H1 (cell line): ENCODE measurements around the gene TNS3. TPM values are rescaled to one million over a fixed set of nuclear protein-coding genes. Genes with fewer than 3 reads are reported as not detected.

ENCODE experiments used
- CTCF ChIA-PET: fragments of 300-600 bp; sonication (Branson Sonifier 250); formaldehyde crosslinking; loops from one replicate; lab custom pipeline; 2021; ENCODE audit not compliant: partially characterized antibody; lab: Charles Lee
- POLR2A ChIA-PET: fragments of 300-600 bp; sonication (Branson Sonifier 250); formaldehyde crosslinking; loops from one replicate; lab custom pipeline; 2021; ENCODE audit warnings: inconsistent platforms; ENCODE audit not compliant: partially characterized antibody; lab: Charles Lee
- DNase-seq, 2 experiments: peaks; one replicate each; pipeline versions ENCODE4 v3.0.0 to v3.0.0-alpha.2; 2010 to 2022; ENCODE audit warnings: low spot score in 2 of 2, low read depth in 1 of 2, mixed read lengths in 1 of 2
- FAIRE-seq: peaks from 2 replicates; lab custom pipeline; 2011; peaks lifted over from hg19 to GRCh38; lab: Jason Lieb, UNC
- H2AFZ ChIP-seq: 2 replicates; pipeline ENCODE4 v1.8.1; 2012; ENCODE audit warnings: low read length, inconsistent platforms
- H2AK5ac ChIP-seq: 2 replicates; pipeline ENCODE4 v1.6.1; 2013; ENCODE audit warnings: low read depth, low read length
- H2BK120ac ChIP-seq: replicated peaks from 2 replicates; pipeline ENCODE3; 2013; ENCODE audit warnings: low read depth, low read length, inconsistent platforms
- H2BK12ac ChIP-seq: 2 replicates; pipeline ENCODE4 v1.6.1; 2013; ENCODE audit warnings: low read depth, low read length
- H2BK15ac ChIP-seq: 2 replicates; pipeline ENCODE4 v1.6.1; 2013; ENCODE audit warnings: low read length
- H2BK20ac ChIP-seq: 2 replicates; pipeline ENCODE4 v1.6.1; 2013; ENCODE audit warnings: low read length
- H2BK5ac ChIP-seq: 2 replicates; pipeline ENCODE4 v1.6.1; 2013; ENCODE audit warnings: low read depth, low read length
- H3K14ac ChIP-seq: 2 replicates; pipeline ENCODE4 v1.6.1; 2013; ENCODE audit warnings: inconsistent platforms; ENCODE audit not compliant: insufficient read length
- H3K18ac ChIP-seq: 2 replicates; pipeline ENCODE4 v1.6.1; 2013; ENCODE audit warnings: low read length; ENCODE audit errors: extremely low read depth
- H3K23ac ChIP-seq: 2 replicates; pipeline ENCODE4 v1.6.1; 2013; ENCODE audit warnings: inconsistent platforms; ENCODE audit not compliant: insufficient read length
- H3K23me2 ChIP-seq: 2 replicates; pipeline ENCODE4 v1.6.1; 2013; ENCODE audit warnings: low read depth, low read length
- H3K27ac ChIP-seq: 2 replicates; pipeline ENCODE4 v1.6.1; 2011; ENCODE audit warnings: low read depth, low read length, inconsistent platforms
- H3K27me3 ChIP-seq, 4 experiments: replicated peaks in 1 of 4; 1 replicate in 1 of 4; 2 replicates in 3 of 4; pipeline versions ENCODE4 v1.6.1 to v1.8.1; 2011 to 2013; ENCODE audit warnings: low read length in 3 of 4, mild to moderate bottlenecking in 3 of 4, inconsistent platforms in 2 of 4, mixed read lengths in 2 of 4, moderate library complexity in 1 of 4; ENCODE audit not compliant: control insufficient read depth in 3 of 4, insufficient read depth in 3 of 4; ENCODE audit errors: extremely low read depth in 1 of 4
- H3K36me3 ChIP-seq, 4 experiments: 2 replicates each; pipeline versions ENCODE4 v1.6.1 to v1.8.1; 2011 to 2013; ENCODE audit warnings: mild to moderate bottlenecking in 4 of 4, low read length in 3 of 4, moderate library complexity in 2 of 4, control low read depth in 1 of 4, inconsistent platforms in 1 of 4; ENCODE audit not compliant: insufficient read depth in 4 of 4, control insufficient read depth in 2 of 4
- H3K4ac ChIP-seq: replicated peaks from 2 replicates; pipeline ENCODE3; 2013; ENCODE audit warnings: low read length, low read depth, mixed read lengths, inconsistent platforms; ENCODE audit not compliant: insufficient read length
- H3K4me1 ChIP-seq, 4 experiments: replicated peaks in 1 of 4; 1 replicate in 1 of 4; 2 replicates in 3 of 4; pipeline versions ENCODE4 v1.6.1 to v1.8.1; 2011 to 2013; ENCODE audit warnings: low read length in 3 of 4, inconsistent platforms in 2 of 4, mixed read lengths in 1 of 4; ENCODE audit not compliant: insufficient read depth in 4 of 4, control insufficient read depth in 3 of 4
- H3K4me2 ChIP-seq, 2 experiments: 2 replicates each; pipeline versions ENCODE4 v1.6.1 to v1.8.1; 2011 to 2013; ENCODE audit warnings: low read depth in 2 of 2, low read length in 2 of 2, control low read depth in 1 of 2, inconsistent platforms in 1 of 2, mild to moderate bottlenecking in 1 of 2; ENCODE audit not compliant: insufficient read depth in 1 of 2
- H3K4me3 ChIP-seq, 4 experiments: fragments of 200-600, 300-600 bp in 1 of 4; sonication (generic), shearing (Covaris generic), sonication (Bioruptor Twin) in 1 of 4; 2 replicates each; pipeline versions ENCODE4 v1.5.1 to v1.8.1; 2011 to 2016; ENCODE audit warnings: low read length in 4 of 4, low read depth in 3 of 4, control low read depth in 2 of 4, inconsistent platforms in 2 of 4, mild to moderate bottlenecking in 2 of 4, mixed read lengths in 1 of 4, moderate library complexity in 1 of 4; ENCODE audit not compliant: insufficient read depth in 2 of 4; ENCODE audit errors: extremely low read depth in 1 of 4
- H3K56ac ChIP-seq: replicated peaks from 2 replicates; pipeline ENCODE3; 2013; ENCODE audit warnings: low read depth, mild to moderate bottlenecking, mixed read lengths, low read length, inconsistent platforms; ENCODE audit not compliant: insufficient read length
- H3K79me1 ChIP-seq: 2 replicates; pipeline ENCODE4 v1.6.1; 2013; ENCODE audit warnings: low read depth, low read length, control low read depth
- H3K79me2 ChIP-seq, 2 experiments: 2 replicates each; pipeline versions ENCODE4 v1.6.1 to v1.8.1; 2012 to 2013; ENCODE audit warnings: low read length in 2 of 2, mild to moderate bottlenecking in 2 of 2, inconsistent platforms in 1 of 2; ENCODE audit not compliant: insufficient read depth in 2 of 2, control insufficient read depth in 1 of 2
- H3K9ac ChIP-seq, 4 experiments: replicated peaks in 1 of 4; 1 replicate in 1 of 4; 2 replicates in 3 of 4; pipeline versions ENCODE4 v1.6.1 to v1.8.1; 2011 to 2013; ENCODE audit warnings: low read depth in 3 of 4, low read length in 3 of 4, control low read depth in 2 of 4, mild to moderate bottlenecking in 2 of 4, moderate library complexity in 2 of 4, inconsistent platforms in 1 of 4; ENCODE audit errors: extremely low read depth in 1 of 4
- H3K9me3 ChIP-seq, 2 experiments: 2 replicates each; pipeline versions ENCODE4 v1.6.1 to v1.8.1; 2012 to 2013; ENCODE audit warnings: mild to moderate bottlenecking in 2 of 2, moderate library complexity in 2 of 2, control low read depth in 1 of 2, inconsistent platforms in 1 of 2, low read depth in 1 of 2, low read length in 1 of 2, mixed read lengths in 1 of 2; ENCODE audit not compliant: insufficient read depth in 2 of 2
- H4K20me1 ChIP-seq, 2 experiments: replicated peaks in 1 of 2; 2 replicates each; pipeline versions ENCODE3 to v1.8.1; 2011 to 2013; ENCODE audit warnings: inconsistent platforms in 2 of 2, low read length in 2 of 2, mild to moderate bottlenecking in 1 of 2; ENCODE audit not compliant: insufficient read depth in 2 of 2, control insufficient read depth in 1 of 2
- H4K5ac ChIP-seq: 2 replicates; pipeline ENCODE4 v1.6.1; 2013; ENCODE audit warnings: low read length, low read depth, mixed read lengths, inconsistent platforms; ENCODE audit not compliant: insufficient read length
- H4K8ac ChIP-seq: 2 replicates; pipeline ENCODE4 v1.8.0; 2013; ENCODE audit warnings: mild to moderate bottlenecking, moderate library complexity, low read length, inconsistent platforms; ENCODE audit not compliant: insufficient read depth; ENCODE audit errors: extremely low read depth
- H4K91ac ChIP-seq: replicated peaks from 2 replicates; pipeline ENCODE3; 2013; ENCODE audit warnings: low read length, mixed read lengths, inconsistent platforms; ENCODE audit not compliant: insufficient read length
- BRCA1 ChIP-seq: IDR thresholded peaks from 2 replicates; pipeline ENCODE4 v1.6.1; 2012; ENCODE audit warnings: low read depth, low read length, improper control_type of control experiment
- CHD2 ChIP-seq: IDR thresholded peaks from 2 replicates; pipeline ENCODE4 v1.6.1; 2012; ENCODE audit warnings: low read length, improper control_type of control experiment
- CREB1 ChIP-seq: IDR thresholded peaks from 2 replicates; pipeline ENCODE4 v1.6.1; 2012; ENCODE audit warnings: inconsistent platforms
- HDAC6 ChIP-seq: IDR thresholded peaks from one replicate; pipeline ENCODE4 v1.7.1; 2012; ENCODE audit warnings: low read depth, mild to moderate bottlenecking, inconsistent platforms, low read length, moderate library complexity
- KDM1A ChIP-seq: fragments of 200-600, 300-600 bp; sonication (generic); IDR thresholded peaks from 2 replicates; pipeline ENCODE4 v1.7.1; 2016; ENCODE audit warnings: mild to moderate bottlenecking, low read length, borderline replicate concordance
- KDM4A ChIP-seq: IDR thresholded peaks from one replicate; pipeline ENCODE4 v1.7.1; 2012; ENCODE audit warnings: low read depth, mild to moderate bottlenecking, moderate library complexity, low read length, inconsistent platforms; ENCODE audit not compliant: severe bottlenecking
- RFX5 ChIP-seq: IDR thresholded peaks from 2 replicates; pipeline ENCODE4 v1.6.1; 2011; ENCODE audit warnings: low read depth, low read length, improper control_type of control experiment, borderline replicate concordance
- SAP30 ChIP-seq: fragments of 300-600 bp; sonication (generic); IDR thresholded peaks from 2 replicates; pipeline ENCODE4 v1.7.1; 2012; ENCODE audit warnings: low read length, moderate library complexity, mild to moderate bottlenecking, inconsistent platforms; ENCODE audit not compliant: insufficient read depth, insufficient replicate concordance
- SP1 ChIP-seq: IDR thresholded peaks from 2 replicates; pipeline ENCODE4 v1.6.1; 2011; ENCODE audit warnings: low read depth, low read length
- SP2 ChIP-seq: IDR thresholded peaks from 2 replicates; pipeline ENCODE4 v1.6.1; 2012; ENCODE audit warnings: mild to moderate bottlenecking, low read length, inconsistent platforms
- TBP ChIP-seq: IDR thresholded peaks from 2 replicates; pipeline ENCODE4 v1.6.1; 2011; ENCODE audit warnings: low read depth, low read length, improper control_type of control experiment
- YY1 ChIP-seq: IDR thresholded peaks from 2 replicates; pipeline ENCODE4 v1.6.1; 2011; ENCODE audit warnings: low read depth, mild to moderate bottlenecking, low read length
- WGBS, 2 experiments: shearing (Covaris generic) in 1 of 2; methylation state at CpG; one replicate each; pipeline versions ENCODE4 v1.1.6 to v1.1.7; 2013 to 2015; ENCODE audit warnings: low lambda C conversion rate in 2 of 2, mixed read lengths in 2 of 2, inconsistent platforms in 1 of 2, low coverage in 1 of 2, missing lambda C conversion rate in 1 of 2; ENCODE audit not compliant: insufficient replicate concordance in 2 of 2, insufficient coverage in 1 of 2, insufficient read length in 1 of 2; ENCODE audit errors: extremely low coverage in 1 of 2, missing lambda C conversion rate in 1 of 2; 5-methylcytosine and 5-hydroxymethylcytosine counted together
- polyA plus RNA-seq, 7 experiments: library from polyadenylated mRNA; depleted of rRNA in 3 of 7; stranded (reverse) in 5 of 7; unstranded in 2 of 7; fragments of >200 nt in 5 of 7; fragments of 200-250 nt in 2 of 7; gene quantifications; 1 replicate in 5 of 7; 2 replicates in 1 of 7; 4 replicates in 1 of 7; pipeline versions ENCODE4 v1.2.1 to v1.2.3, GENCODE V29; 2011 to 2013; ENCODE audit warnings: missing spikeins in 2 of 7, mixed read lengths in 2 of 7
- total RNA-seq: library from RNA; stranded (reverse); fragmentation: NEBNext Ultra II Directional; extraction: Animal tissue kit (Norgen Biotek cat#: 25700); gene quantifications from 2 replicates; pipeline ENCODE4 v1.2.1, GENCODE V29; 2021

TNS3 gene
- total and polyA plus RNA-seq, 2 of the 8 experiments (the other 6 are each of a cell fraction or from before 2014, with no cell fraction given) = 11.9 to 24.2 TPM

DNA sequence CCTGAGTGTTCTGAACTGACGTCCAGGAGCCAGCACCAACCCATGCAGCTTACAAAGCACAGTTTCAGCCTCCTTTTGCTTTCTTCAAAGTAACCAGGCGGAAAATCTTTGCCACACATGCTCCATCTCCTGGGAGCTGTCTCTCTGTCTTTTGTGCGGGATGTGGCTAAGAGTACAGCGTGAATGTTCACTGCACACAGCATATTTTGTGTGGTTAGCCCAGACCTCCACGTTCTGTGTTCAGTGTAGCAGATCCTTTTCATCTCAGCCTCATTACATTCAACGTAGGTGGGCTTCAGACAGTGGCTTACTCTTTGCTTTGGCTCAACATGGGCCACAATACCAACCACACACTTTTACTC lies 200.8 kb downstream of the TNS3 start:
- H2BK20ac ChIP-seq = no peak overlapping the region
- H2BK15ac ChIP-seq = 0 out of 2 replicates have a peak overlapping the region, but pooled peaks have one; percentile 22
- no peak overlapping the region for H2AK5ac ChIP-seq
- H4K8ac ChIP-seq = no peak overlapping the region
- no peak overlapping the region for H2BK120ac ChIP-seq
- no peak overlapping the region; a peak in 1 of 8 replicates for H3K4me3 ChIP-seq
- no peak overlapping the region for H3K27ac ChIP-seq
- H3K9ac ChIP-seq = no peak overlapping the region
- no peak overlapping the region for H3K14ac ChIP-seq
- H4K5ac ChIP-seq = peak overlapping the region; percentile 1
- no peaks in the 10 kb centered on the region; the same call in 1 of the 2 replicates for H3K79me1 ChIP-seq
- peak overlapping the region; percentile 28; the same call in 1 of the 2 replicates for H2BK5ac ChIP-seq
- H3K23ac ChIP-seq = no peak overlapping the region
- no peak overlapping the region for H3K4ac ChIP-seq
- no peaks in the 10 kb centered on the region; a peak in 1 of 8 replicates for H3K36me3 ChIP-seq
- no peak overlapping the region; the same call in 1 of the 2 replicates for H2BK12ac ChIP-seq
- DNase-seq (no peak), FAIRE-seq (no peak)
- no peaks in the 10 kb centered on the region for H3K27me3 ChIP-seq
- peak overlapping the region; percentile 21; the same call in 1 of the 2 replicates for H3K18ac ChIP-seq
- no peak overlapping the region for H4K91ac ChIP-seq
- H3K4me2 ChIP-seq = peak overlapping the region; percentile 57 to 58
- no peaks in the 10 kb centered on the region for H3K9me3 ChIP-seq
- H3K79me2 ChIP-seq = no peaks in the 10 kb centered on the region
- H3K56ac ChIP-seq = no peak overlapping the region
- 68% methylated on average over 6 of the region's 6 CpGs; no CpG with 5 or more reads in 1 of the 2 experiments for WGBS, 2 experiments
- CTCF ChIA-PET = interaction anchor here (0.8 to 1.4 kb wide), 5 partner anchors 10 to 115 kb away, joined by 3 to 4 read pairs (median 4); no protein-coding TSS in a partner anchor
- H2AFZ ChIP-seq = no peak overlapping the region
- peaks cover 12 to 23% (median 17%) of the 10 kb centered on the region in 4 experiments for H3K4me1 ChIP-seq
- POLR2A ChIA-PET = interaction anchor here (0.6 to 1.5 kb wide), 4 partner anchors 21 to 170 kb away, joined by 3 read pairs; no protein-coding TSS in a partner anchor
- H4K20me1 ChIP-seq = peaks cover 3 to 4% of the 10 kb centered on the region in 2 experiments
- H3K23me2 ChIP-seq = peaks cover 4% of the 10 kb centered on the region; the same call in 1 of the 2 replicates
- TF ChIP-seq CREB1 (no peak), SAP30 (no peak), SP1 (no peak), TBP (no peak), YY1 (no peak), KDM1A (no peak), RFX5 (no peak), BRCA1 (no peak), CHD2 (no peak), SP2 (no peak), HDAC6 (no peak), KDM4A (no peak)
